ENCODE measurements around the gene GABRB3. TPM values are rescaled to one million over a fixed set of nuclear protein-coding genes. Genes with fewer than 3 reads are reported as not detected.

Gene GABRB3
- total RNA-seq (1 to 10 TPM in 6 of 7 donors, under 1 TPM in 1; 0.83 to 7.0 (median 1.9) TPM), polyA plus RNA-seq (under 1 TPM; 0.09 to 0.29 (median 0.14) TPM)
- long read RNA-seq, donor 1, partial matches to known transcripts, result 0 of 1 reads
- long read RNA-seq, donor 1, other reads (novel, unspliced or antisense), result 0 of 1 reads
- long read RNA-seq, donor 2, full-length matches to known transcripts, result 4 of 4 reads
- long read RNA-seq, donor 2, partial matches to known transcripts, result 0 of 4 reads
- long read RNA-seq, donor 2, other reads (novel, unspliced or antisense), result 0 of 4 reads

DNA sequence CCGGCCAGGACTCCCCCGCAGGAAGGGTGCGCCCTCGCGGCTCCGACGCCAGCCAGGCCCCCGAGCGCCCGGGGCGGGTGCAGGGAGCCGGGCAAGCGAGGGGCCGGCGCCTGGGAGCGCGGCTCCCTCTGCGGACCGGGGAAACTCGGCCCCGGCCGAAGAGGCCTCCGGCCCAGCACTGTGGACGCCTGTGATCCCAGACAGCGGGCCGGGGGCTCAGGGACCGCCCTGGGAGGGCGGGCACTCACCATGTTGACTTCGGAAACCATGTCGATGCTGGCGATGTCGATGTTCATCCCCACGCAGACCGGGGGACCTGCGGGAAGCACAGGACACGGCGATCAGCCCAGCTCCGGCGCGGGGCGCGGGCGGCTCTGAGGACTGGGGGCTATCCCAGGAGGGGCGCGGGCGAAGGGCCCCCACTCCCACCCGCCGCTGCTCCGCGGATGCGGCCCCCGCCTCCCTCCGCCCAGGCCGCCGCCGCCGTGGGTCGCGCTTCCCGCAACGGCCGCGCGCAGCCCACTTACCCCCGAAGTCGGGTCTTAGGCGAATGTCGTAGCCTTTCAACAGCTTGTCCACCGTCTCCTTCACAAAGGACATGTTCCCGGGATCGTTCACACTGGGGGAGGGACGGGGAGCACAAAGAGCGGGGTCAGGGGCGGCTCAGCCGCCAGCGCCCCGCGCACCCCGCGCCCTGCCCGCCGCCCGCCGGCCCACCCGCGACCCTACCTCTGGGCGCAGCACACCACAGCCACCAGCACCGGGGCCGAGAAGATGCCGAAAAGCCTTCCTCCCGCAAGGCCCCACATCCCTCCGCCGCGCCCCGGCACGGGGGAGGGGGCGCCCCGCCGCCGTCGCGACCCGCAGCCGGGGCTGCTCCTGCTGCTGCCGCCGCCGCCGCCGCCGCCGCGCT is at the start of gene GABRB3:
Gene GABRB3 (minus strand): TSS at position 913 of the 913 bp plus-strand sequence.
- intact Hi-C loops (cut with DNase I; ENCODE audit: low total_unique reads), result no loop called here
- Histone ChIP-seq H3K9me3 (peaks cover 0 to 20% (median 0%) of the 10 kb centered on the region in 8 donors), H3K36me3 (no peaks in the 10 kb centered on the region), H3K27ac (no peak within 1 kb of the TSS), H3K27me3 (replicated peaks in 1 of 7) (peaks cover 4 to 83% (median 40%) of the 10 kb centered on the region in 7 donors), H3K4me1 (peaks cover 0 to 24% (median 12%) of the 10 kb centered on the region in 6 donors), H3K4me3 (peak within 1 kb of the TSS in 7 of 8 donors; percentile 26 to 64 (median 31))
- no peak for DNase-seq
- WGBS, 5 donors, result 1 to 18% (median 9%) methylated on average over 18 to 112 of the region's 112 CpGs
- no peak for TF ChIP-seq POLR2AphosphoS5 (IDR thresholded peaks at IDR 0.05)
- TF ChIP-seq, protein P1, sequence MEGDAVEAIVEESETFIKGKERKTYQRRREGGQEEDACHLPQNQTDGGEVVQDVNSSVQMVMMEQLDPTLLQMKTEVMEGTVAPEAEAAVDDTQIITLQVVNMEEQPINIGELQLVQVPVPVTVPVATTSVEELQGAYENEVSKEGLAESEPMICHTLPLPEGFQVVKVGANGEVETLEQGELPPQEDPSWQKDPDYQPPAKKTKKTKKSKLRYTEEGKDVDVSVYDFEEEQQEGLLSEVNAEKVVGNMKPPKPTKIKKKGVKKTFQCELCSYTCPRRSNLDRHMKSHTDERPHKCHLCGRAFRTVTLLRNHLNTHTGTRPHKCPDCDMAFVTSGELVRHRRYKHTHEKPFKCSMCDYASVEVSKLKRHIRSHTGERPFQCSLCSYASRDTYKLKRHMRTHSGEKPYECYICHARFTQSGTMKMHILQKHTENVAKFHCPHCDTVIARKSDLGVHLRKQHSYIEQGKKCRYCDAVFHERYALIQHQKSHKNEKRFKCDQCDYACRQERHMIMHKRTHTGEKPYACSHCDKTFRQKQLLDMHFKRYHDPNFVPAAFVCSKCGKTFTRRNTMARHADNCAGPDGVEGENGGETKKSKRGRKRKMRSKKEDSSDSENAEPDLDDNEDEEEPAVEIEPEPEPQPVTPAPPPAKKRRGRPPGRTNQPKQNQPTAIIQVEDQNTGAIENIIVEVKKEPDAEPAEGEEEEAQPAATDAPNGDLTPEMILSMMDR (IDR thresholded peaks at IDR 0.05 in 8 of 11, conservative IDR thresholded peaks at IDR 0.05 in 3 of 11), result peak in 1 of 11 experiments; percentile 16
- TF ChIP-seq POLR2A (IDR thresholded peaks at IDR 0.05), result no peak

DNA sequence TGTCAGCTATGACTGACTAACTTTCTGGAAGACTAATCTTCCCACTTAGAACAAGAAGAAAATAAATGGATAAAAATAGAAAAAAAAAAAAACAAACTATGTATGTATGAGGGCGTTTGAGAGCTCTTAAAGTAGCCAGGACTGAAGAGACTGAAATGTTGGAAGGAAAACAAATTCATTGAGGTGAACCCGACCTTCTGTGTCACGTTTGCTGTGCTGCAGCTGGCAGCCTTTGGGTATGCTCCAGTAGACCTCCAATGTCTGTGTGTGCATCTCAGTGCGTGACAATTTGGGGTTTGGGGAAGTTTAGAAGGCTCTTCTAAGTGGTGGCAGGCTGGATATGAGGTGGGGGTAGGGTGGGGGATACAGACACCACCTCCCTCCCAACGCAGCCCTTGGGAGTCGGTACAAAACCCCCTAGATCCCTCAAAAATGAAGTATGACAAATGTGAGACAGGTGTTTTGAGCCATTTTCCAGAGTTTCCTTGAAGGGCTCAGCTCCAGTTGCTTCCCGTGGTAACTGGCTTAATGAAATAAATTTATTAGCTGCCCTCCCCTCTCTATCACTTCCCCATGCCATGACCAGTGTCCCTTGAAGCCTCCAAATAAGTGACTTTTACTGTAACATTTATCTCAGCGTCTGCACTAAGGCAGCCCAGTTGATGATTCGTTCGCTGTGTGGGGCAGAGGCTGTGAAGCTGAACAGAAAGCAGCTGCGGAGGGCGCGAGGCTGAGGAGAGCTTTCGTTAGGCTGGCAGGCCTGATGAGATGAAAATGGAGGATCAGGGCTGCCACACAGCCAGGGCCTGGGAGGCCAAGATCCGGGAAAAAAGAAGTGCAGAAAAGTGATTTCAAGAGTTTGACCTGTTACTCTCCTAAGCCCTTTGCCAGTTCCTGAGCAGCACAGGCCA is 34.9 kb upstream of the GABRB3 start:
- intact Hi-C loops (cut with DNase I; ENCODE audit: low total_unique reads), result no loop called here
- WGBS, 5 donors, result 58 to 69% (median 64%) methylated on average over 15 of the region's 15 CpGs
- H3K4me3 ChIP-seq, result no peak overlapping the region
- H3K4me1 ChIP-seq, result peaks cover 0 to 12% (median 4%) of the 10 kb centered on the region in 6 donors
- TF ChIP-seq, protein P1 (IDR thresholded peaks at IDR 0.05 in 8 of 11, conservative IDR thresholded peaks at IDR 0.05 in 3 of 11), result no peak
- TF ChIP-seq POLR2AphosphoS5 (IDR thresholded peaks at IDR 0.05), result no peak
- no peak for TF ChIP-seq POLR2A (IDR thresholded peaks at IDR 0.05)
- peaks cover 0 to 31% (median 18%) of the 10 kb centered on the region in 8 donors for H3K9me3 ChIP-seq
- DNase-seq, result no peak
- H3K27me3 ChIP-seq (replicated peaks in 1 of 7), result peaks cover 0 to 8% (median 0%) of the 10 kb centered on the region in 7 donors
- no peaks in the 10 kb centered on the region for H3K36me3 ChIP-seq
- H3K27ac ChIP-seq, result no peak overlapping the region

DNA sequence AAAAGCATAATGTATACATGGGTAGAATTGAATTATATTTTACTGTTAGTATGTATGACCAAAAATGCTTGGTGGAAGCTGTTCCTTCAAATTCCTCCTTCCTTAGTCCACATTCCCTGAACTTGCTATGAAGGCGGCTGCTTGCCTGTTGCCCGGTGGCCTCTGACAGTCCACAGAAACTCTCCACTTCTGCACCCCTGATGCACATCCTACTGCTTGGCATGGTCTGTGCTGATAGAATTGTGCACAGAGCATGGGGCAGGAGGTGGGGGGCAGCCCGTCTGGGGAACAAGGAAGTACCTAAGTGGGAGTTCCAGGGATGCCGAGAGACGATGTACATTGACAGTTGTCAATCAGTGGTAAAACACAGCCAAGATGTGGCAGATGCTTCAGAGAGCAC is 33.7 kb upstream of the GABRB3 start:
- Histone ChIP-seq H3K4me3 (no peak overlapping the region), H3K36me3 (no peaks in the 10 kb centered on the region), H3K4me1 (peaks cover 0 to 12% (median 4%) of the 10 kb centered on the region in 6 donors), H3K27me3 (replicated peaks in 1 of 7) (peaks cover 0 to 8% (median 0%) of the 10 kb centered on the region in 7 donors), H3K9me3 (peaks cover 0 to 19% (median 6%) of the 10 kb centered on the region in 8 donors), H3K27ac (no peak overlapping the region)
- TF ChIP-seq POLR2A (IDR thresholded peaks at IDR 0.05) (no peak), POLR2AphosphoS5 (IDR thresholded peaks at IDR 0.05) (no peak)
- TF ChIP-seq, protein P1 (IDR thresholded peaks at IDR 0.05 in 8 of 11, conservative IDR thresholded peaks at IDR 0.05 in 3 of 11), result no peak
- intact Hi-C loops (cut with DNase I; ENCODE audit: low total_unique reads), result no loop called here
- no peak for DNase-seq
- 61 to 80% (median 69%) methylated on average over 5 of the region's 5 CpGs for WGBS, 5 donors

Measured in spleen (tissue), 13 donors.